DOHH2 (cell line): Measurements from ENCODE around the gene ACTN1.

ENCODE experiments used
- CTCF ChIP-seq: fragments of 200-600 bp; sonication (generic); IDR thresholded peaks from one replicate; pipeline ENCODE4 v1.5.1; 2014; ENCODE audit warnings: antibody characterized with exemption, mild to moderate bottlenecking, low read depth, low read length; ENCODE audit not compliant: poor library complexity, severe bottlenecking
- EZH2phosphoT487 ChIP-seq: fragments of 200-600 bp; sonication (generic); IDR thresholded peaks from 2 replicates; pipeline ENCODE4 v1.6.1; 2017; ENCODE audit warnings: borderline replicate concordance, mild to moderate bottlenecking, antibody characterized with exemption, low read length, moderate library complexity, mixed read lengths

DNA sequence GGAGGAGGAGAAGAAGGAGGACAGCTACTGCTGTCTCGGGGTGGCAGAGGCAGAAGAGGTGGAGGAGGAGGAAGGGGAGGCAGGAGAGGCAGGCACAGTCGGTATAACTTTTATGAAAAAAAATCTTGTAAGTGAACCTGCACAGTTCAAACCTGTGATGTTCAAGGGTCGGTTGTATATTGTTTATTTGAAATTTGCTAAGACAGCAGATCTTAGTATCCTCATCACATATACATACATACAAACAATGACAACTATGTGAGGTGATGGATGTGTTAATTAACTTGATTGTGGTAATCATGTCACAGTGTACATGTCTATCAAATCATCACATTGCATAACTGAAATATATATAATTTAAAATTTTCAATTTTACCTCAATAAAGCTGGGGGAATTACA is 19.0 kb downstream of the ACTN1 start:
- no peak for TF ChIP-seq CTCF
- no peak for TF ChIP-seq EZH2phosphoT487
